Stimulated activated CD8-positive, alpha-beta memory T cell treated with anti-CD3 and anti-CD28 coated beads, Interleukin-7, amount 100 ng/mL, for 4 hours (primary cell): ENCODE data around the gene SMAD6.

Experiments
- DNase-seq, 2 donors: peaks; one replicate each; pipeline ENCODE4 v3.0.0-alpha.2; 2020; ENCODE audit warnings: low read depth in 2 of 2

Gene SMAD6

DNA sequence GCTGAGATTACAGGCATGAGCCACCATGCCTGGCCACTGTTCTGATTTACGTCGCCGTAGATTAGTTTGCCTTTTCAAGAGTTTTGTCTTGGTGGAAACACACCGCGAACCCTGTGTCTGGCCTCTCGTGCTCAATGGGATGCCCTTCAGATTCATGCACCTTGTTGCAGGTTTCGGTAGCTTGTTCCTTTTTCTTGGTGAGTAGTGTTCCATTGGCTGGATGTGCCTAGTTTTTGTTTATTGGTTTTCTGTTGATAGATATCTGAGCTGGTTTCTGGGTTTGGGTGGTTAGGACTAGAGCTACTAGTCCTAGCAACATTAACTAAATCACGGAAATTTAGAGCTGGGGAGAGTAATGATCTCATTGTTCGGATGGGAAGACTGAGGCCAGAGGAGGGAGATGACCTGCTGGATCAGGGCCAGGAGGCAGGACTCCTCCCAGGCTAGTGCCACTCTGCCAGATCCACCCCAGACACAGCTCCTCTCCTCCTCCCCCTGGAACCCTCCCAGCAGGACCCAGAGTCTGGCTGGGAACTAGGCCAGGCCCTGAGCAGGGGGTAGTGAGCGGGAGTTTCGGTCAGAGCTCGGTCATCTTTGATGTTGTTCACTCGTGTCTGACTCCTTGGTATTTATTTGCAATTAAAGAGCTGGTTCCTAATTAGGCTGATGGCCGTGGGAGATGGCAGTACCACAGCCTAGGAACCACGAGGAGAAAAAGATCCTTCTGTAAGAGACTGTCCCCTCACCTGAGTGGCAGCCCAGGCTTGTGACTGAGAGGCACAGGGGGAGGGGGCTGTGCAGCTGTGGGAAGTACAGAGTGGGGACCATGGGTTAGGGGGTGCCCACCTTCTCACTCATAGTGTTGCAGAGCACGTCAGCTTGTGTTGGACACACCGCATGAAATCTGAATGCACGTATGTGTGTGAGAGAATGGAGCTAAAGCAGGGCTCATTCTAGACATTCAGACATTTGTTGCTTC is 73.4 kb downstream of the SMAD6 start:
- DNase-seq: no peak

- DNase-seq: no peak
Observed at GRCh38 chr15:66777054-66777453, 75.0 kb downstream of the SMAD6 start.

DNA sequence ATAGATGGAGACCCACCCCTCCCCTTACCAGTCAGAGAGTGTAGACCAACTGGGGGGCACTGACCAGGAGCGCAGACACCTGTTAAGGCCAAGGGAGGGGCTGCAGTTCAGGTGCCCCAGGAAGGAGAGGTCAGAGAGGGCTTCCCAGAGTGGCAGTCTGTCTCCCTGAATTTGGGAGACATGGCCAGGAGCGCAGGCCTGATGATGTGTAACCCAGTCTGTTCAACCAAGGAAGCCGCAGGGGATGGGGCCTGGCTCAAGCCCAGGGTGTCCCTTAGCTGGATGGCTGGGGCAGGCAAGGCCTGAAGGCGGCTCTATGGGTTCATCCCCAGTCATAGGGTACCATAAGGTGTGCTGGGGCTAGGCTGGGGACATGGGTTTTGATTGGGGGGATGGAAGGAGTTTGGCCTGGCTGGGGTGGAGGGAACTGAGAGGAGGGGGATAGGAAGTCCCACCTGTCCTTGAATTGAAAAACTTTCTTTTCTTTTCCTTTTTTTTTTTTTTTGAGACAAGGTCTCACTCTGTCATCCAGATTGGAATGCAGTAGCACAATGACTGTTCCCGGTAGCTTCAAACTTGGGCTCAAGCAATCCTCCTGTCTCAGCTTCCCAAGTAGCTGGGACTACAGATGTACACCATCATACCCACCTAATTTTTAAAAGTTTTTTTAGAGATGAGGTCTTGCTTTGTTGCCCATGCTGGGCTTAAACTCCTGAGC is 75.7 kb downstream of the SMAD6 start:
- no peak for DNase-seq

- DNase-seq: no peak
Observed at GRCh38 chr15:66778314-66778665, 76.3 kb downstream of the SMAD6 start.

- no peak for DNase-seq
Observed at GRCh38 chr15:66778716-66779115, 76.7 kb downstream of the SMAD6 start.

- DNase-seq: no peak
Observed at GRCh38 chr15:66779331-66780009, 77.4 kb downstream of the SMAD6 start.

- no peak for DNase-seq
Observed at GRCh38 chr15:66780172-66780972, 78.3 kb downstream of the SMAD6 start.

- DNase-seq: no peak
Observed at GRCh38 chr15:66780973-66781718, 79.1 kb downstream of the SMAD6 start.

GRCh38 chr15:66782785-66783184 is 80.7 kb downstream of the SMAD6 start:
- DNase-seq: no peak

- DNase-seq: no peak
Observed at GRCh38 chr15:66783314-66783713, 81.3 kb downstream of the SMAD6 start.

GRCh38 chr15:66783725-66784124 is 81.7 kb downstream of the SMAD6 start:
- DNase-seq: no peak

GRCh38 chr15:66784174-66784573 is 82.1 kb downstream of the SMAD6 start:
- no peak for DNase-seq

- DNase-seq: no peak
Observed at GRCh38 chr15:66785637-66786036, 83.6 kb downstream of the SMAD6 start.

DNA sequence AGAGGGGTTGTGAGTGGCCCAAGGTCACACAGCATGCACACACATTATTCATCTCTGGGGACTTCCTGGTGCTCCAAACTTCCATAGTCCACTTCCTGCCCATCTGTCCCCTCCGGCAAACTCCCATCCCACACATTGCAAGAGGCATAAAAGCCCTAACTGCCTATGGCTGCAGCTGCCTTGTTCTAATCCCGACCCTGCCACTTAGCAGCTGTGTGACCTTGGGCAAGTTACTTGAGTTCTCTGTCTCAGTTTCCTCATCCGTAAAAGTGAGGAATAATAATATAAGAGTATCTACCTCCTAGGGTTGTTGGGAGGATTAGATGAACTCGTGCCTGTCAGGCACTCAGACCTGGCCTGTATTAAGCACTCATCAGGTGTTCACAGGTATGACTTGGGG is 84.2 kb downstream of the SMAD6 start:
- DNase-seq: no peak

DNA sequence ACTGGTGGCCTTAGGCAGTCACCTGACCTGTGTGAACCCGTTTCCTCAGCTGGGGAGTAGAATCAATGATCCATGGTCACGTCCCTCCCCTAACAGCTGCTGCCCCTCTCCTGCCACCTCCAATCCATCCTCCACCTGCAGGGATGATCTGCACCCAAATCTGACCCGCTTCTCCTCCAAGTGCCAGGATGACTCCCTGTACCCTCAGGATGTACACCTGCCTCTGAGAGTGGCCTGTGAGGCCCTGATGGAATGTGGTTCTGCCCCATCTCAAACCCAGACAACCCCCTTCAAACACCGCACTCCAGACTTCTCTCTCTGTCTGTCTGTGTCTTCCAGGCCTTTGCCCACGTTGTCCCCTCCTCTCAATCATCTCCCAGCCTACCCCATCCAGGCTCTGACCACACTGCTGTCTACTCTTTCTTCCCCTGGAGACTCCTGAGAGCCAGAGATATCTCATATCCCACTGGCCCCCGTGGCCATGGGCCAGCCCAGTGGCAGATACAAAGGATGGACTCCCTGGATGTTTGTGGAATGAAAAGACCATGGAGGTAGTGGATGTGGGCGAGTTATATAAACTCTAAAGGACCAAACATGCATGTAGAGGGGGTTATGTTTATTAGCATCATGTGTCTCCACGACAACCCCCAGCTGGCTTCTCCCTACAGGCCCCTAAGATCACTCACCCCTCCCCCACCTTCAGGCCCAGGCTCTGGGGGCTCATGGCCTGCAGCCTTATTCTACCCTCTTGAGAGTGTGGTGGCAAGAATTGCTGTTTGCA is 84.9 kb downstream of the SMAD6 start:
- no peak for DNase-seq

DNA sequence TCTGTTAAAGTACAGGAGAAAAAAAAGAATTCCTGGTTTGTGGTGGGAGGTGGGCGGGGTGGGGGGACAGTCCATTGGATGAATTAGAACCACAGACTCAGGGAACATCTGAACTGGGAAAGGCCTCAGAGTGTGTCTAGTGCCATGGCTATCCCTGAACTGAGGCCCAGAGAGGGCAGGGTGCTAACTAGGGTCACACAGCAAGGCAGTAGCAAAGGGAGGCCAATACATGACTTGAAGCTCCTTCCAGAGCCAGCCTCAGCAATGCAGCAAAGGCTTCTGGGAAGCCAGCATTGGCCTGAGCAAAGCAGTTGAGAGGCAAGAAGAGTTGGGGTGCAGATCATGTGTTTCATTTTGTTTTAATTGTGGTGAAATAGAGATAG is 85.4 kb downstream of the SMAD6 start:
- DNase-seq: no peak

DNA sequence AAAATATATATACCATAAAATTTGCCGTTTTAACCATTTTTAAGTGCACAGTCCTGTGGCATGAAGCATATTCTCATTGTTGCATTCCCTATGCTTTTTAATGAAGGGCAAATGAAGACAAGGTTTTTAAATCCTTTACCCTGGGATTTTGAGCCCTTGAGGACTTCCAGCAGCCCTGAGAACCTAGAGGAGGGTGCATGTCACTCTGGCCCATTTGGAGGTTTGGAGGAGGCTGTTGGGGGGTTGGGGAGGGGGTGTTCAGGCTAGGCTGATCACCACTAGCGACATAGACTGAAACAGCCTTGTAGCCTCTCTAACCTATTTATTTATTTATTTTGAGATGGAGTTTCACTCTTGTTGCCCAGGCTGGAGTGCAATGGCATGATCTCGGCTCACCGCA is 86.0 kb downstream of the SMAD6 start:
- no peak for DNase-seq

GRCh38 chr15:66789029-66790025 is 87.3 kb downstream of the SMAD6 start:
- no peak for DNase-seq

DNA sequence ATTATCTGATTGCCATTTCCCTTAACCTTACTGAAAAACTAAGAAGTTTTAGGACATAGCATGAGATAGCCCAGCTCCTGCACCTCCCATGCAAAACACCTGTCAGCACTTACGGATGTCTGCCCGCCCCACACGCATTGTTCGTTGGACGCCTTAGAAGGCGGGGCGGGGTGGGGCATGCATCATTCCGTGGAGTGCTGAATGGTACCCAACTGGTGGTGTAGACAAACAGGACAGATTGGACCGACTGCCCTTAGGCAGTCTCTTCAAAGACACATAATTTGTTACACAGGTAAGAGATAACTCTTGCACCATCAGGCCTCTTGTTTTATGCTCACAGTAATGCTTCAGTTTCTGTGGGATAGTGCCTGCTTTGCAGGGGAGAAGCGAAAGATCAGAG is 93.8 kb downstream of the SMAD6 start:
- DNase-seq: no peak
